GM12875 (cell line): ENCODE measurements around the gene MAPT.

Source experiments
- H3K4me3 ChIP-seq: one replicate; pipeline ENCODE4 v1.5.1; 2011; ENCODE audit warnings: low read depth, low read length, control low read depth
- TF ChIP-seq, protein P1 (sequence below): IDR thresholded peaks from 2 replicates; pipeline ENCODE4 v1.5.1; 2011; ENCODE audit warnings: low read depth, mild to moderate bottlenecking, control low read depth, inconsistent platforms, low read length, moderate library complexity, borderline replicate concordance; ENCODE audit not compliant: insufficient read depth

Gene MAPT

DNA sequence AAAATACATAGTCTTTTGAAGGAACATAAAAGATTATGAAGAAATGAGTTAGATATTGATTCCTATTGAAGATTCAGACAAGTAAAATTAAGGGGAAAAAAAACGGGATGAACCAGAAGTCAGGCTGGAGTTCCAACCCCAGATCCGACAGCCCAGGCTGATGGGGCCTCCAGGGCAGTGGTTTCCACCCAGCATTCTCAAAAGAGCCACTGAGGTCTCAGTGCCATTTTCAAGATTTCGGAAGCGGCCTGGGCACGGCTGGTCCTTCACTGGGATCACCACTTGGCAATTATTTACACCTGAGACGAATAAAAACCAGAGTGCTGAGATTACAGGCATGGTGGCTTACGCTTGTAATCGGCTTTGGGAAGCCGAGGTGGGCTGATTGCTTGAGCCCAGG, 114.2 kb downstream of the MAPT start:
- no peak overlapping the region for H3K4me3 ChIP-seq
- TF ChIP-seq, protein P1, sequence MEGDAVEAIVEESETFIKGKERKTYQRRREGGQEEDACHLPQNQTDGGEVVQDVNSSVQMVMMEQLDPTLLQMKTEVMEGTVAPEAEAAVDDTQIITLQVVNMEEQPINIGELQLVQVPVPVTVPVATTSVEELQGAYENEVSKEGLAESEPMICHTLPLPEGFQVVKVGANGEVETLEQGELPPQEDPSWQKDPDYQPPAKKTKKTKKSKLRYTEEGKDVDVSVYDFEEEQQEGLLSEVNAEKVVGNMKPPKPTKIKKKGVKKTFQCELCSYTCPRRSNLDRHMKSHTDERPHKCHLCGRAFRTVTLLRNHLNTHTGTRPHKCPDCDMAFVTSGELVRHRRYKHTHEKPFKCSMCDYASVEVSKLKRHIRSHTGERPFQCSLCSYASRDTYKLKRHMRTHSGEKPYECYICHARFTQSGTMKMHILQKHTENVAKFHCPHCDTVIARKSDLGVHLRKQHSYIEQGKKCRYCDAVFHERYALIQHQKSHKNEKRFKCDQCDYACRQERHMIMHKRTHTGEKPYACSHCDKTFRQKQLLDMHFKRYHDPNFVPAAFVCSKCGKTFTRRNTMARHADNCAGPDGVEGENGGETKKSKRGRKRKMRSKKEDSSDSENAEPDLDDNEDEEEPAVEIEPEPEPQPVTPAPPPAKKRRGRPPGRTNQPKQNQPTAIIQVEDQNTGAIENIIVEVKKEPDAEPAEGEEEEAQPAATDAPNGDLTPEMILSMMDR: no peak

DNA sequence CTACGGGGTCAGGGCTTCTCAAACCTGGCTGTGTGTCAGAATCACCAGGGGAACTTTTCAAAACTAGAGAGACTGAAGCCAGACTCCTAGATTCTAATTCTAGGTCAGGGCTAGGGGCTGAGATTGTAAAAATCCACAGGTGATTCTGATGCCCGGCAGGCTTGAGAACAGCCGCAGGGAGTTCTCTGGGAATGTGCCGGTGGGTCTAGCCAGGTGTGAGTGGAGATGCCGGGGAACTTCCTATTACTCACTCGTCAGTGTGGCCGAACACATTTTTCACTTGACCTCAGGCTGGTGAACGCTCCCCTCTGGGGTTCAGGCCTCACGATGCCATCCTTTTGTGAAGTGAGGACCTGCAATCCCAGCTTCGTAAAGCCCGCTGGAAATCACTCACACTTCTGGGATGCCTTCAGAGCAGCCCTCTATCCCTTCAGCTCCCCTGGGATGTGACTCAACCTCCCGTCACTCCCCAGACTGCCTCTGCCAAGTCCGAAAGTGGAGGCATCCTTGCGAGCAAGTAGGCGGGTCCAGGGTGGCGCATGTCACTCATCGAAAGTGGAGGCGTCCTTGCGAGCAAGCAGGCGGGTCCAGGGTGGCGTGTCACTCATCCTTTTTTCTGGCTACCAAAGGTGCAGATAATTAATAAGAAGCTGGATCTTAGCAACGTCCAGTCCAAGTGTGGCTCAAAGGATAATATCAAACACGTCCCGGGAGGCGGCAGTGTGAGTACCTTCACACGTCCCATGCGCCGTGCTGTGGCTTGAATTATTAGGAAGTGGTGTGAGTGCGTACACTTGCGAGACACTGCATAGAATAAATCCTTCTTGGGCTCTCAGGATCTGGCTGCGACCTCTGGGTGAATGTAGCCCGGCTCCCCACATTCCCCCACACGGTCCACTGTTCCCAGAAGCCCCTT, 115.6 kb downstream of the MAPT start:
- TF ChIP-seq, protein P1: no peak

DNA sequence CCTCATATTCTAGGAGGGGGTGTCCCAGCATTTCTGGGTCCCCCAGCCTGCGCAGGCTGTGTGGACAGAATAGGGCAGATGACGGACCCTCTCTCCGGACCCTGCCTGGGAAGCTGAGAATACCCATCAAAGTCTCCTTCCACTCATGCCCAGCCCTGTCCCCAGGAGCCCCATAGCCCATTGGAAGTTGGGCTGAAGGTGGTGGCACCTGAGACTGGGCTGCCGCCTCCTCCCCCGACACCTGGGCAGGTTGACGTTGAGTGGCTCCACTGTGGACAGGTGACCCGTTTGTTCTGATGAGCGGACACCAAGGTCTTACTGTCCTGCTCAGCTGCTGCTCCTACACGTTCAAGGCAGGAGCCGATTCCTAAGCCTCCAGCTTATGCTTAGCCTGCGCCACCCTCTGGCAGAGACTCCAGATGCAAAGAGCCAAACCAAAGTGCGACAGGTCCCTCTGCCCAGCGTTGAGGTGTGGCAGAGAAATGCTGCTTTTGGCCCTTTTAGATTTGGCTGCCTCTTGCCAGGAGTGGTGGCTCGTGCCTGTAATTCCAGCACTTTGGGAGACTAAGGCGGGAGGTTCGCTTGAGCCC, 116.3 kb downstream of the MAPT start:
- H3K4me3 ChIP-seq: no peak overlapping the region

More for the DNA sequence above, 115.6 kb downstream of the MAPT start:
- H3K4me3 ChIP-seq: no peak overlapping the region

DNA sequence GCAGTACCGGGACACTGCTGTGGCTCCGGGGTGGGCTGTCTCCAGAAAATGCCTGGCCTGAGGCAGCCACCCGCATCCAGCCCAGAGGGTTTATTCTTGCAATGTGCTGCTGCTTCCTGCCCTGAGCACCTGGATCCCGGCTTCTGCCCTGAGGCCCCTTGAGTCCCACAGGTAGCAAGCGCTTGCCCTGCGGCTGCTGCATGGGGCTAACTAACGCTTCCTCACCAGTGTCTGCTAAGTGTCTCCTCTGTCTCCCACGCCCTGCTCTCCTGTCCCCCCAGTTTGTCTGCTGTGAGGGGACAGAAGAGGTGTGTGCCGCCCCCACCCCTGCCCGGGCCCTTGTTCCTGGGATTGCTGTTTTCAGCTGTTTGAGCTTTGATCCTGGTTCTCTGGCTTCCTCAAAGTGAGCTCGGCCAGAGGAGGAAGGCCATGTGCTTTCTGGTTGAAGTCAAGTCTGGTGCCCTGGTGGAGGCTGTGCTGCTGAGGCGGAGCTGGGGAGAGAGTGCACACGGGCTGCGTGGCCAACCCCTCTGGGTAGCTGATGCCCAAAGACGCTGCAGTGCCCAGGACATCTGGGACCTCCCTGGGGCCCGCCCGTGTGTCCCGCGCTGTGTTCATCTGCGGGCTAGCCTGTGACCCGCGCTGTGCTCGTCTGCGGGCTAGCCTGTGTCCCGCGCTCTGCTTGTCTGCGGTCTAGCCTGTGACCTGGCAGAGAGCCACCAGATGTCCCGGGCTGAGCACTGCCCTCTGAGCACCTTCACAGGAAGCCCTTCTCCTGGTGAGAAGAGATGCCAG, 117.6 kb downstream of the MAPT start:
- no peak overlapping the region for H3K4me3 ChIP-seq
- TF ChIP-seq, protein P1: no peak

More for the DNA sequence above, 116.3 kb downstream of the MAPT start:
- TF ChIP-seq, protein P1: no peak

DNA sequence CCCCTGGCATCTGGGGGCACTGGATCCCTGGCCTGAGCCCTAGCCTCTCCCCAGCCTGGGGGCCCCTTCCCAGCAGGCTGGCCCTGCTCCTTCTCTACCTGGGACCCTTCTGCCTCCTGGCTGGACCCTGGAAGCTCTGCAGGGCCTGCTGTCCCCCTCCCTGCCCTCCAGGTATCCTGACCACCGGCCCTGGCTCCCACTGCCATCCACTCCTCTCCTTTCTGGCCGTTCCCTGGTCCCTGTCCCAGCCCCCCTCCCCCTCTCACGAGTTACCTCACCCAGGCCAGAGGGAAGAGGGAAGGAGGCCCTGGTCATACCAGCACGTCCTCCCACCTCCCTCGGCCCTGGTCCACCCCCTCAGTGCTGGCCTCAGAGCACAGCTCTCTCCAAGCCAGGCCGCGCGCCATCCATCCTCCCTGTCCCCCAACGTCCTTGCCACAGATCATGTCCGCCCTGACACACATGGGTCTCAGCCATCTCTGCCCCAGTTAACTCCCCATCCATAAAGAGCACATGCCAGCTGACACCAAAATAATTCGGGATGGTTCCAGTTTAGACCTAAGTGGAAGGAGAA, 118.2 kb downstream of the MAPT start:
- no peak overlapping the region for H3K4me3 ChIP-seq
- TF ChIP-seq, protein P1: no peak

DNA sequence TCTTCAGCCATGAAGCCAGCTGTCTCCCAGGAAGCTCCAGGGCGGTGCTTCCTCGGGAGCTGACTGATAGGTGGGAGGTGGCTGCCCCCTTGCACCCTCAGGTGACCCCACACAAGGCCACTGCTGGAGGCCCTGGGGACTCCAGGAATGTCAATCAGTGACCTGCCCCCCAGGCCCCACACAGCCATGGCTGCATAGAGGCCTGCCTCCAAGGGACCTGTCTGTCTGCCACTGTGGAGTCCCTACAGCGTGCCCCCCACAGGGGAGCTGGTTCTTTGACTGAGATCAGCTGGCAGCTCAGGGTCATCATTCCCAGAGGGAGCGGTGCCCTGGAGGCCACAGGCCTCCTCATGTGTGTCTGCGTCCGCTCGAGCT, 118.8 kb downstream of the MAPT start:
- TF ChIP-seq, protein P1: no peak
- H3K4me3 ChIP-seq: no peak overlapping the region
